GM21529 (cell line): ENCODE results near the gene PPP1R9B.

Experiments
- ATAC-seq: cut with Tn5 transposase; IDR thresholded peaks from one replicate; pipeline ENCODE4 v1.9.1; 2021; ENCODE audit not compliant: unreplicated experiment

Gene PPP1R9B

GRCh38 chr17:50161911-50162288 lies 11.4 kb upstream of the PPP1R9B start:
- no peak for ATAC-seq

DNA sequence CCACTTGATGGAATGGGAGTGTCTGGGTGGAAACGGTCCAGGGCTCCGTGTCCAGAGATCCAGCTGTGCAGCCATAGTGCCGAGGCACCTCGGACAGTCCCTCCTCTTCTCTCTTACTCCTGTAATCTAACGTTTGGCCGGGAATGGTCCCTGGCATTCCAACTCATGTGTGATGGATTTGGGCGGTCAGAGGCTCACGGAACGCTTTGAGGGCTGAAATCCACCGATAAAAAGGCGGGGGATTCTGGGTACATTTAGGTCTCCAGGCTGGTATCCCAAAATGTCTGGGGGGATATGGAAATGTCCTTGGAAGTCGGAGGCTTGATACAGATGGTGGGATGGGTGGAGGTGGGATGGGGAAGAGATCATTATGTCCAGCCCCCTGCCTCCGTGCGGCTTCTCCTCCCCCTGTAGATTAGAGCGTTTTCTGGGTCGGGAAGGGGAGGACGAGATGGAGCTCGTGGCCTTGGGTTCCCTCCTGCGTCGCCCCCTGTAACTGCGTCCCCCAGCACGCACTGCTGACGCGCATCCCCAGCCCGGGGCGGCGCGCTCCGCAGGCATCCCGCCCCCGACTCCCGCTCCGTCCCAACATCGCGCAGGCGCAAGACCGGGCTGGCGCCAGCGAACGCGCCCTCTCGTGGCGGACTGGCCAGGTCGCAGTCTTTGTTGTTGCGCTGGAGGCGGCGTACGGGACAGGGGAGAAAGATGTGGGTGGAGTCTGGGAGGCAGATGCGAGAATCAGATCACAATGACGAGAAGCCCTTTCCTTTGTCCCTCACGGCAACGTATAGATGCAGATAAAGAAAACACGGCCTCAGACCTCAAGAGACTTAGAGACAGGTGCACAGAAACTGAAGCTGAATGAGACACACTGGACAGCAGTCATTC lies 10.8 kb upstream of the PPP1R9B start:
- peak; percentile 78 for ATAC-seq

- no peak for ATAC-seq
Measured at GRCh38 chr17:50157891-50158290, 7.4 kb upstream of the PPP1R9B start.

DNA sequence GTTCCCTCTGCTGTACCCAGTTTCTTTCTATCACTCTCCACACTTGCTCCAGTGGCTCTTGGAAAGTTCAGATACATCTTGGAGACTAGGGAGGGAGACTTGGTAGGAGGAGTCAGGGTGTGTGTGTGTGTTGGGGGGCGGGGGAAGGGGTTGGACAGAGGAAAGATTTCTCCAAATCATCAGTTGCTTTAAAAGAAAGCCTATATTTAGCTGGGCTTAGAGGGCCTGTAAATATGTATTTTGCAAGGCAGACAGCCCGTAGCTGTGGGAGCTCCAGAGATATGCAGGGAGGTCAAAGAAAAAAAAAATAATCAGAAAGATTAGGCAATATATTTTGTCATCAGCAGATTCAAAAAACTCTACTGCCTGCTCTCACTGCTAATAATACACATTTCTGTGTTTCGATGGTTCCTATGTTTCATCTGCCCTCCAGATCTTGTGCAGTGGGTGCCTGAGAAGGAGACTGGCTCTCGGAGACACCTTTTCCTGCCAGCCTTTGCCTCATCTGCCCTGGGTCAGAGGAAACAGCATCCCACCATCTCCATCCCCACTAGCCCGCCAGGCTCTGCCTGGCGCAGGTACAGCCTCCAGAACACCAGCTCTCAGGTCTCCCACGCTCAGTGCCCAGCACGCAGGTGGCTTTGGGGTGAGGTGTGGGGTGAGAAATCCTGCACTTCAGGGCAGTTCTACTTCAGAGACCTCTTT lies 4.8 kb upstream of the PPP1R9B start:
- no peak for ATAC-seq

GRCh38 chr17:50154604-50155003 lies 4.1 kb upstream of the PPP1R9B start:
- ATAC-seq = peak; percentile 30

DNA sequence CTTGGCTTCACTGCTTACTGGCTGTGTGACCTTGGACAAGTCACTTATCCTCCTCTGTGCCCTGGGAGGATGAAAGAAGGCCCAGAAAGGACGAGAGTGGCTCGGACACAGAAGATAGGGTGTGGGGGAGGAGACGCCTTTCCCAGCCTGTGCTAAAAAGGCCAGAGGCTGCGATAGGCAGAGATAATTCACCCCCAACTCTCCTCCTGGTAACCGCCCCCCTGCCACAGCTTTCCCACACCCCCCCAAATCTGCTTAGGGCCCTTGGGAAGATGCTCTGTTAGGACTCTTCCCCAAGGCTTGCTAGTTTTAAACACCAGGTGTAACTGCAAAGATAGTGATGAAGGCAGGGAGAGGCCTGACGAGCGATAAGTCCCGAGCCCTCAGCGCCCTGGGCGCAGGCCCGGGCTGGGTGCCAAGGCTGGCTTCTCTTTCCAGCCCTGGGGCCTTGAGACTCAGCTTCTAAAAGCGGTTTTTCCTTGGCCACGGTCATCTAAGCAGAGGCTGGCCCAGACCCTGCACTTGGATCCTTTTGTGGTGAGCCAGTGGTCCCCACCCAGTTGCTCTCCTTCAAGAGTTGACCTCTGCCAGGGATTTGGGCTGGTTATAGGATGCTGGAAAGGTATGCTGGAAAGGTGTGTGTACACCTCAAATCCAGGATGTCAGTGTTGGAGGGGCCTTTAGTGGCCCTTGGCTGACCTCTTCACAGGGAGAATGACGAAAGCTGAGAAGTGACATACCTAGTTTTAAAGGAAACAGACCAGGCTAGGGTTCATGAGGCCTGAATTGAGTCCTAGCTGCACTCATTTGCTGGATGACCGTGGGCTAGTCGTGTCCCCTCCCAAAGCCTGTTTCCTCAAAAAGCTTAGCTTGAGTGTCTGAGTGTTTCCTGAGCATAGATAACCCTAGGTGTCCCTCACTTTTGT lies 3.4 kb upstream of the PPP1R9B start:
- no peak for ATAC-seq

DNA sequence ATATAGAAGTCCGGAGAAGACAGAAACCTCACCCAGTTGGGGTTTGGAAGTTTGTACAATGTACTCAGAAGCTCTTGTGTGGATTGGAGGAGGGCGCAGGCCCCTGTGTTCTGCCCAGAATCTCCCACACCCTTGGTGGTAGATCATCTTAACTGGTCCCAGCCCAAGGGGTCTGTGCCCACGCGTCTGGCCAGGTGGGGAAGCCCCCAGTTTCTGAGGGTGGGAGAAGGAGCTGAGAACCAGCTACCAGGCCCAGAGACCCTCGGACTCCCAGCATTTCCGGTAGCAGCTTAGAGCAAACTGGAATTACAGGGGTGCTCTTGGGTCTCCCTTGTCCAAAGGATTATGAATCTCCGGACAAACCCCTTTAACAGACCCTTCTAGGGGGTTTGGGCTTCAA lies 2.3 kb upstream of the PPP1R9B start:
- no peak for ATAC-seq

- ATAC-seq = peak; percentile 29
Measured at GRCh38 chr17:50151937-50152547, 1.6 kb upstream of the PPP1R9B start.

GRCh38 chr17:50151041-50151936 lies 812 bp upstream of the PPP1R9B start:
- ATAC-seq = peak; percentile 40

DNA sequence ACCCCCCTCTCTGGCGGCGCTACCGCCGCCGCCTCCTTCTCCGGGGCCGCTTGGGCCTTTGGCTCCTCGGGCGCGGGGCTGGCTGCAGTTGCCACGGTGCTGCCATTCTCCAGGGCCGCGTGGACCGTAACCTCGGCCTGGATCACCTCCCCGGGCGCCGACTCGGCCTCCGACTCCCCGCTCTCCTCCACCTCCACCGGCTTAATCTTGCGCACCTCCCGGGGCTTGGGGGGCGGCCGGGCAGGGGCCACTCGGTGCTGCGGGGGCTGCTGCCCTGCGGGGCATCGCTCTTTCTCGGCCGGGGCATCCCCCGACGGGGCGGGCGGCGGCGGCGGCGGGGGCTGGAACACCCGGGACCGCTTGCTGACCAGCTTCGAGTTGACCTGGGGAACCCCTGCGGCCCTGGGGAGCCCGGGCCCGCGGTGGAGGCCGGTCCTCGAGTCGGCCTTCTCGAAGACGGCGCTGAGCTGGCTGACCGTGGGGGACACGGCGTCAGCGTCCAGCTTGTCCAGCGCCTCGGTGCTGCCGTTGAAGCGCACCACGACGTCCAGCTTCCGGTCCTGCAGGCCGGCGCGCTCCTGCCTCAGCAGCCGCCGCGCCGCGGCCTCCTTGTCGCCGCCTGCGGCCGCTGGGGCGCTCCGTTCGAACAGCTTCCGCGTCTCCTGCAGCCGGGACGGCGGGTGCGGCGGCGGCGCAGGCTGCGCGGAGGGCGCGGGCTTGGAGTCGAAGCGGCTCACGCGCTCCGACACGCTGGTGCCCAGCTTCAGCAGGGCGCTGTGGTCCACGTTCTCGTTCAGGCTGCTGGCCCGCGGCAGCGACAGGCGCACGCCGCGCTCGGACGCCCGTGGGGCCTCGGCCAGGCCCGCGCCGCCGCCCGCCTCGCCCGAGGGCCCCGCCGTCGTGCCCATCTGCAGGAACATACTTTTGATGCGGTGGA lies 792 bp downstream of the PPP1R9B start:
- no peak for ATAC-seq

DNA sequence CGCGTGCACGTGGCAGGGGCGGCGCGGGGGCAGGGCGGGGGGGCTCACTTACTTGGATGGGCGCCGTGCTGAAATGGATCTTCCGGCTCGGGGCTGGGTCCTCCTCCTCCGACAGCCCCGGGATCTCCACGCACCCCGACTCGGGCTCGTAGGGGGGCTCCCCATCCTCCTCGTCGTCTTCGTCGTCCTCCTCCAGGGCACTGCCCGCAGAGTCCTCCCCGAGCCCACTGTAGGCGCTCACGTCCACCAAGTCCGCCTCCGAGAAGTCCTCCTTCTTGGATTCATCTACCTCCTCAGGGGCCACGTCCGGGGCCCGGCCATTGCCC lies 1.4 kb downstream of the PPP1R9B start:
- no peak for ATAC-seq

GRCh38 chr17:50148226-50149090 lies 2.0 kb downstream of the PPP1R9B start:
- ATAC-seq = peak; percentile 39

- no peak for ATAC-seq
Measured at GRCh38 chr17:50147841-50148225, 2.6 kb downstream of the PPP1R9B start.

- ATAC-seq = no peak
Measured at GRCh38 chr17:50146927-50147665, 3.4 kb downstream of the PPP1R9B start.

DNA sequence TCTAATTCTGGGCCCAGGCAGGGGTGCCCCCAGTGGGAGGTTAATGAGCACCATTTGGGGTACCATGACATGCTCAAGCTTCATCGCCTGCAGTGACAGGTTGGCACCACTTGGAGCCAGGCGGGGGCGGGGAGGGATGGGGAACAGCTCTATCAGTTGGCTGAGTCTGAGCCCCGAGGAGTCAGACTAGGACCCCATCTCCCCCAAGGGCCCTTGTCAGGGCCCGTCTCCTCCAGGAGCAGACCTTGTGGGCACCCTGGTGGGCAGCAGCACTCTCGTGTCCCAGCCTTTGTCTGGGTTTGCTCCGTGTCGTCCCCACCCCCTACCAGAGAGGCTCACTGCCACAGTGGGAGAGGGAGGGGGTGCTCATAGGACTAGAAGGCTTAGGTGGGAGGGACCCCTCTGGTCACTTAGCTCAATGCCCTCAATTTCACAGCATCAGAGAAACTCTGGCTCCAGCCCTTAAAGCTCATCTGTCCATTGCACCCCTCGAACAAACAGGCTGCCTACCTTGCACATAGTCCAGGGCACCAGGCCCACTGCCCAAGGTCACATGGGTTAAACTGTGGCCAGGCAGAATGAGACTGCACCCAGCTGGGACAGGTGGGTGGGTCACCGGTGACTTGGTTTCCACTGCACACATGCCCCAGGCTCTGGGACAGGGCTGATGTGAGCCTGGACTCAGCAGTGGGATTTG lies 4.1 kb downstream of the PPP1R9B start:
- no peak for ATAC-seq

- no peak for ATAC-seq
Measured at GRCh38 chr17:50145532-50146229, 4.8 kb downstream of the PPP1R9B start.
